Esophagus squamous epithelium (tissue), 5 donors: ENCODE measurements around the gene AHR. TPM values are rescaled to one million over a fixed set of nuclear protein-coding genes. Genes with fewer than 3 reads are reported as not detected.

Experiments used
- DNase-seq: peaks from one replicate; lab custom pipeline; 2025; lab: John Stamatoyannopoulos, UW
- H3K27ac ChIP-seq, 4 donors: fragments of 200-600 bp; sonication (generic); one replicate each; pipeline ENCODE4 v1.5.1; 2016 to 2019; ENCODE audit warnings: mild to moderate bottlenecking in 1 of 4
- H3K27me3 ChIP-seq, 4 donors: fragments of 200-600 bp; sonication (generic); 1 replicate in 3 of 4; 2 replicates in 1 of 4; pipeline versions ENCODE4 v1.5.1 to v1.6.0; 2017 to 2021; ENCODE audit warnings: antibody characterized with exemption in 1 of 4
- H3K36me3 ChIP-seq, 3 donors: fragments of 200-600 bp; sonication (generic); one replicate each; pipeline ENCODE4 v1.5.1; 2016 to 2019
- H3K4me1 ChIP-seq, 3 donors: fragments of 200-600 bp; sonication (generic); one replicate each; pipeline ENCODE4 v1.5.1; 2017 to 2019
- H3K4me3 ChIP-seq, 4 donors: fragments of 200-600 bp; sonication (generic); 1 replicate in 3 of 4; 2 replicates in 1 of 4; pipeline ENCODE4 v1.5.1; 2016 to 2019; ENCODE audit warnings: mild to moderate bottlenecking in 2 of 4, moderate library complexity in 1 of 4
- H3K9me3 ChIP-seq, 3 donors: fragments of 200-600 bp; sonication (generic); one replicate each; pipeline ENCODE4 v1.5.1; 2016 to 2019
- CTCF ChIP-seq, 6 experiments: fragments of 450-650 bp in 4 of 6; fragments of 200-600 bp in 2 of 6; sonication (generic) in 2 of 6; IDR thresholded peaks; one replicate each; pipeline ENCODE4 v1.5.1; 2016 to 2019; ENCODE audit warnings: antibody characterized with exemption in 6 of 6, mild to moderate bottlenecking in 4 of 6, moderate library complexity in 4 of 6
- POLR2A ChIP-seq, 4 donors: fragments of 450-650 bp; IDR thresholded peaks; one replicate each; pipeline ENCODE4 v1.6.1; 2017; ENCODE audit warnings: antibody characterized with exemption in 4 of 4, mild to moderate bottlenecking in 4 of 4, moderate library complexity in 3 of 4
- WGBS, 2 donors: methylation state at CpG; one replicate each; pipeline ENCODE4 v1.1.5; 2018; 5-methylcytosine and 5-hydroxymethylcytosine counted together
- intact Hi-C: fragments of 100-400 bp; cut with DNase I; formaldehyde crosslinking; loops from one replicate; pipeline ENCODE4 v1.15.0; 2022
- total RNA-seq, 4 donors: library from RNA; depleted of rRNA; stranded (reverse); fragments of >200 nt; gene quantifications; one replicate each; pipeline ENCODE4 v1.1.0, GENCODE V29; 2016
- donor health status: DM: yes; HTN: yes; CAD: no.

Gene AHR
- total RNA-seq, 4 donors from 2014 or later: 29.8 to 89.5 (median 57.5) TPM

GRCh38 chr7:17313194-17313593 is 14.7 kb downstream of the AHR start:
- peaks cover 0 to 89% (median 16%) of the 10 kb centered on the region in 3 donors for H3K4me1 ChIP-seq
- DNase-seq: no peak
- H3K27ac ChIP-seq: peak overlapping the region in 3 of 4 donors; percentile 10 to 96 (median 44)
- no peaks in the 10 kb centered on the region for H3K27me3 ChIP-seq
- WGBS, 2 donors: 56 to 76% methylated on average over 5 of the region's 5 CpGs
- H3K9me3 ChIP-seq: no peaks in the 10 kb centered on the region
- no peak overlapping the region for H3K4me3 ChIP-seq
- intact Hi-C loops: no loop called here
- no peak for TF ChIP-seq POLR2A (IDR thresholded peaks at IDR 0.05)
- H3K36me3 ChIP-seq: peaks cover 0 to 19% (median 0%) of the 10 kb centered on the region in 3 donors

- Histone ChIP-seq H3K9me3 (no peaks in the 10 kb centered on the region), H3K36me3 (peaks cover 0 to 13% (median 0%) of the 10 kb centered on the region in 3 donors), H3K4me1 (peaks cover 0 to 90% (median 28%) of the 10 kb centered on the region in 3 donors), H3K27me3 (no peaks in the 10 kb centered on the region), H3K4me3 (no peak overlapping the region), H3K27ac (peak overlapping the region in 3 of 4 donors; percentile 38 to 57 (median 55))
- intact Hi-C loops: no loop called here
- DNase-seq: no peak
- TF ChIP-seq CTCF (IDR thresholded peaks at IDR 0.05) (no peak), POLR2A (IDR thresholded peaks at IDR 0.05) (no peak)
Measured at GRCh38 chr7:17315974-17316373, 17.5 kb downstream of the AHR start.

GRCh38 chr7:17318146-17318545 is 19.7 kb downstream of the AHR start:
- intact Hi-C loops: no loop called here
- Histone ChIP-seq H3K9me3 (no peaks in the 10 kb centered on the region), H3K27me3 (no peaks in the 10 kb centered on the region), H3K27ac (peak overlapping the region in 1 of 4 donors; percentile 17), H3K4me3 (no peak overlapping the region), H3K36me3 (peaks cover 0 to 10% (median 0%) of the 10 kb centered on the region in 3 donors), H3K4me1 (peaks cover 0 to 85% (median 28%) of the 10 kb centered on the region in 3 donors)
- no peak for DNase-seq
- 68 to 83% methylated on average over 3 of the region's 3 CpGs for WGBS, 2 donors
- TF ChIP-seq POLR2A (IDR thresholded peaks at IDR 0.05) (no peak), CTCF (IDR thresholded peaks at IDR 0.05) (no peak)

GRCh38 chr7:17319164-17320101 is 21.0 kb downstream of the AHR start:
- H3K27ac ChIP-seq: peak overlapping the region in 3 of 4 donors; percentile 7 to 58 (median 14)
- DNase-seq: no peak
- WGBS, 2 donors: 79 to 94% methylated on average over 4 of the region's 4 CpGs
- H3K36me3 ChIP-seq: peaks cover 0 to 23% (median 0%) of the 10 kb centered on the region in 3 donors
- no peaks in the 10 kb centered on the region for H3K27me3 ChIP-seq
- H3K9me3 ChIP-seq: no peaks in the 10 kb centered on the region
- peaks cover 0 to 76% (median 26%) of the 10 kb centered on the region in 3 donors for H3K4me1 ChIP-seq
- TF ChIP-seq CTCF (IDR thresholded peaks at IDR 0.05): no peak
- TF ChIP-seq POLR2A (IDR thresholded peaks at IDR 0.05): no peak
- H3K4me3 ChIP-seq: no peak overlapping the region
- intact Hi-C loops: no loop called here

- peaks cover 0 to 71% (median 25%) of the 10 kb centered on the region in 3 donors for H3K4me1 ChIP-seq
- no peak for DNase-seq
- TF ChIP-seq POLR2A (IDR thresholded peaks at IDR 0.05): no peak
- TF ChIP-seq CTCF (IDR thresholded peaks at IDR 0.05): no peak
- no peak overlapping the region for H3K4me3 ChIP-seq
- H3K27me3 ChIP-seq: no peaks in the 10 kb centered on the region
- no peaks in the 10 kb centered on the region for H3K9me3 ChIP-seq
- intact Hi-C loops: no loop called here
- H3K27ac ChIP-seq: peak overlapping the region in 2 of 4 donors; percentile 19 to 58
- peaks cover 0 to 25% (median 0%) of the 10 kb centered on the region in 3 donors for H3K36me3 ChIP-seq
Measured at GRCh38 chr7:17320102-17320497, 21.6 kb downstream of the AHR start.
